Measurements from ENCODE around the gene EEFSEC.

DNA sequence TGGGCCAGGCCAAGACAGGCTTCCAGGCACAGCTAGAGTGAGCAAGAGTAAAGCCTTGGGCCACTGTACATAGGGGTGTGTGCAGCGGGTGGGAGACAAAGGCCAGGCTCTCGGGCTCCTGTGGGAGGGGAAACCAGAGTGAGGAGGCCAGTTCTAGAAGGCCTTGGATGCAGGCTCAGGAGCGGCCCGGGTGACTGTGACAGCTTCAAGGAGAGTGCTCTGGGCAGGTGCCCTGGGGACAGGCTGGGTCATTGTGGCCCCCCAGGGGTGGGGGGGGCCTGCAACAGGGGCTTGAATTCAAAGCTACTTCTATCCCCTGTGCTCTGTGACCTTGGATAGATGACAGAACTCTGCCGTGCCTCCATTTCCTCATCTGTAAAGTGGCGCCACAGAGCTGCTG lies 204.3 kb downstream of the EEFSEC start:
- TF ChIP-seq CTCF (IDR thresholded peaks at IDR 0.05) = no peak
- TF ChIP-seq POLR2A (IDR thresholded peaks at IDR 0.05) = no peak

Data from esophagus squamous epithelium (tissue), 4 donors.